PC-9 (cell line): ENCODE results near the gene ITPRIP. TPM values are rescaled to one million over a fixed set of nuclear protein-coding genes. Genes with fewer than 3 reads are reported as not detected.
A peak's percentile ranks its signal among the peaks of the same experiment; 100 is the strongest.

Experiments used
- BruUV-seq: library from RNA; stranded (reverse); fragments of 400-500 nt; replicated peaks from 2 replicates; lab custom pipeline; 2021; lab: Mats Ljungman, UMichigan
- CTCF ChIA-PET: fragments of 300-600 bp; sonication (Branson Sonifier 250); formaldehyde crosslinking; loops from one replicate; lab custom pipeline; 2022; ENCODE audit warnings: antibody characterized with exemption; lab: Charles Lee
- POLR2A ChIA-PET: fragments of 300-600 bp; sonication (Branson Sonifier 250); formaldehyde crosslinking; loops from one replicate; lab custom pipeline; 2022; ENCODE audit warnings: antibody characterized with exemption; ENCODE audit not compliant: unreplicated experiment; lab: Charles Lee
- DNase-seq, 2 experiments: peaks; one replicate each; pipeline versions ENCODE4 v3.0.0 to v3.0.0-alpha.2; 2015 to 2022; ENCODE audit warnings: mixed read lengths in 1 of 2
- H2AFZ ChIP-seq: fragments of 200-600 bp; sonication (generic); 2 replicates; pipeline ENCODE4 v1.8.1; 2017; ENCODE audit warnings: antibody characterized with exemption
- H3F3A ChIP-seq: fragments of 200-600 bp; sonication (generic); 2 replicates; pipeline ENCODE4 v1.8.1; 2017; ENCODE audit warnings: antibody characterized with exemption, mild to moderate bottlenecking, low read depth; ENCODE audit not compliant: insufficient read depth
- H3K27ac ChIP-seq: fragments of 200-600 bp; sonication (generic); 2 replicates; pipeline ENCODE4 v1.6.1; 2016; ENCODE audit warnings: mixed run types
- H3K27me3 ChIP-seq: fragments of 200-600 bp; sonication (generic); 2 replicates; pipeline ENCODE4 v1.6.1; 2016; ENCODE audit warnings: low read depth, mixed run types; ENCODE audit not compliant: insufficient read depth
- H3K36me3 ChIP-seq: fragments of 200-600 bp; sonication (generic); 2 replicates; pipeline ENCODE4 v1.6.1; 2016; ENCODE audit warnings: low read depth, mixed run types
- H3K4me1 ChIP-seq: fragments of 200-600 bp; sonication (generic); replicated peaks from 2 replicates; pipeline ENCODE4 v1.6.1; 2016; ENCODE audit warnings: mixed run types; ENCODE audit not compliant: insufficient read depth
- H3K4me2 ChIP-seq: fragments of 200-600 bp; sonication (generic); 2 replicates; pipeline ENCODE4 v1.6.1; 2017; ENCODE audit warnings: mixed run types
- H3K4me3 ChIP-seq: fragments of 200-600 bp; sonication (generic); 2 replicates; pipeline ENCODE4 v1.6.1; 2016; ENCODE audit warnings: mixed run types
- H3K79me2 ChIP-seq: fragments of 200-600 bp; sonication (generic); 2 replicates; pipeline ENCODE4 v1.6.1; 2017; ENCODE audit warnings: low read depth, mixed run types
- H3K9me2 ChIP-seq: fragments of 200-600 bp; sonication (generic); 2 replicates; pipeline ENCODE4 v1.8.1; 2017; ENCODE audit warnings: mild to moderate bottlenecking; ENCODE audit not compliant: insufficient read depth
- H3K9me3 ChIP-seq: fragments of 200-600 bp; sonication (generic); 2 replicates; pipeline ENCODE4 v1.8.1; 2016; ENCODE audit warnings: low read depth; ENCODE audit not compliant: insufficient read depth
- H4K20me1 ChIP-seq: fragments of 200-600 bp; sonication (generic); 2 replicates; pipeline ENCODE4 v1.8.1; 2017; ENCODE audit not compliant: insufficient read depth
- EZH2 ChIP-seq: fragments of 200-600 bp; sonication (generic); IDR thresholded peaks from 2 replicates; pipeline ENCODE4 v1.8.0; 2017; ENCODE audit warnings: antibody characterized with exemption, low read depth
- intact Hi-C: fragments of 100-400 bp; cut with micrococcal nuclease; formaldehyde crosslinking; loops from one replicate; pipeline ENCODE4 v1.10.0; 2022; ENCODE audit not compliant: unreplicated experiment
- total RNA-seq: library from RNA; stranded (reverse); gene quantifications from 2 replicates; pipeline ENCODE4 v1.2.3, GENCODE V29; 2021
- TF ChIP-seq, protein P1 (sequence below): fragments of 200-600 bp; sonication (generic); conservative IDR thresholded peaks from 2 replicates; pipeline ENCODE4 v1.6.1; 2017; ENCODE audit warnings: mixed run types, antibody characterized with exemption, mild to moderate bottlenecking, moderate library complexity

Gene ITPRIP
- total RNA-seq, 1 experiment from 2014 or later, result 6.7 TPM

DNA sequence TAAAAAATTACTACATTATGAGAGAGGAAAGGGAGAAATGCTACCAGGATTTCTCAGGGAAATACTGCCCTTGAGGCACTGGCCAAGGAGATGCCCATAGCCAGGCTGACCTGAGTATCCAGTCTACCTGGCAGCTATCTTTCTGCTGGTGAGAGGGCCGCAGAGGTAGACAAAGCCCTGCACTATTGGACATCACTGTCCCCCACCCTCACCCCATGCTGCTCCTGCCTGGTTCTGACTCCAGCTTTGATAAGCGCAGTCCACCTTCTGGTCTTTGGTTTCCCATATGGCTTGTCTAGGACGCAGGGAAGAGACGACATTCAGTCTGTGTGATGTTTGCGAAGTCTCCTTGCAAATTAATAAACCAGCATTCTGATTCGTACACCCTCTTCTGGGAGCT, 3.7 kb downstream of the ITPRIP start:
- no peaks in the 10 kb centered on the region for H4K20me1 ChIP-seq
- H3K9me2 ChIP-seq, result no peaks in the 10 kb centered on the region
- peak overlapping the region; percentile 94 for H3K27ac ChIP-seq
- intact Hi-C loops, result loop anchor here (10.0 kb wide), 1 partner anchor 440 kb away; no protein-coding TSS in a partner anchor
- no peaks in the 10 kb centered on the region for H3K9me3 ChIP-seq
- CTCF ChIA-PET, result interaction anchor here (0.6 kb wide), 1 partner anchor 28 kb away, joined by 4 read pairs; no protein-coding TSS in a partner anchor
- H3K4me2 ChIP-seq, result peak overlapping the region; percentile 92
- H2AFZ ChIP-seq, result no peak overlapping the region
- H3K4me3 ChIP-seq, result peak overlapping the region; percentile 92; the same call in 1 of the 2 replicates
- TF ChIP-seq EZH2, result no peak
- TF ChIP-seq, protein P1, sequence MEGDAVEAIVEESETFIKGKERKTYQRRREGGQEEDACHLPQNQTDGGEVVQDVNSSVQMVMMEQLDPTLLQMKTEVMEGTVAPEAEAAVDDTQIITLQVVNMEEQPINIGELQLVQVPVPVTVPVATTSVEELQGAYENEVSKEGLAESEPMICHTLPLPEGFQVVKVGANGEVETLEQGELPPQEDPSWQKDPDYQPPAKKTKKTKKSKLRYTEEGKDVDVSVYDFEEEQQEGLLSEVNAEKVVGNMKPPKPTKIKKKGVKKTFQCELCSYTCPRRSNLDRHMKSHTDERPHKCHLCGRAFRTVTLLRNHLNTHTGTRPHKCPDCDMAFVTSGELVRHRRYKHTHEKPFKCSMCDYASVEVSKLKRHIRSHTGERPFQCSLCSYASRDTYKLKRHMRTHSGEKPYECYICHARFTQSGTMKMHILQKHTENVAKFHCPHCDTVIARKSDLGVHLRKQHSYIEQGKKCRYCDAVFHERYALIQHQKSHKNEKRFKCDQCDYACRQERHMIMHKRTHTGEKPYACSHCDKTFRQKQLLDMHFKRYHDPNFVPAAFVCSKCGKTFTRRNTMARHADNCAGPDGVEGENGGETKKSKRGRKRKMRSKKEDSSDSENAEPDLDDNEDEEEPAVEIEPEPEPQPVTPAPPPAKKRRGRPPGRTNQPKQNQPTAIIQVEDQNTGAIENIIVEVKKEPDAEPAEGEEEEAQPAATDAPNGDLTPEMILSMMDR, result no peak
- peaks cover 60% of the 10 kb centered on the region for H3F3A ChIP-seq
- peaks cover 79% of the 10 kb centered on the region for H3K79me2 ChIP-seq
- POLR2A ChIA-PET, result no interaction called here
- H3K36me3 ChIP-seq, result no peaks in the 10 kb centered on the region
- DNase-seq, result no peak
- BruUV-seq, result no TSS peak
- H3K4me1 ChIP-seq, result peaks cover 77% of the 10 kb centered on the region
- no peaks in the 10 kb centered on the region for H3K27me3 ChIP-seq

DNA sequence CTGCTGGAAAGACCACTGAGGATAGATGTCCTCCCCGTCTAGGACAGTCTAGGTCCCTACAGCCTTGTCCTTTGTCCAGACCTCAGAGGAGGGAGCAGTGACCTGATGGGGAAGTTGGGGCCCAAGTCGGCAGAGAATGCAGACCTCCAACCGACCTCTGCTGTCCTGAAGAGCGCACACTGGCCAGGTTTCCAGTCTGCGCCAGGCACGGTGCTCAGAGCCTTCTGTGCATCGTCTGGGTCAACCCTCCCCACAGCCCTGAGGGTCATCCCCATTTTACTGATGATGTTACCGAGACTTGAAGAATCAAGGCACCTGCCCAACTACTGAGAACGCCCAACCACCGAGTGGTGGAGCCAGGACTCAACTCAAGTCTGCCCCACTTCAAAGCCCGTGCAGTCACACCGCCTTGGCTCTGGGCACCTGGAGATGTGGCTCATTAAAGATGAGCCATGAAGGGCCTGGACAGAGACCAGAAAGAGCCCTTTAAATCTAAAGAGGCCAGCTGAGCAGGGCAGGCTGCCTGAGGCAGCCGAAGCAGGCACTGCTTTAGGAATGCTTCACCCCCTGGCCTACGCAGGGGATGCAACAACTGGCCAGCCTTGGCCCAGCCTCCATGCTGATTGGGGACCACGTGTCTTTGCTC, 4.4 kb downstream of the ITPRIP start:
- DNase-seq, result no peak
- peak overlapping the region; percentile 92 for H3K4me2 ChIP-seq
- no peaks in the 10 kb centered on the region for H3K27me3 ChIP-seq
- H3K36me3 ChIP-seq, result no peaks in the 10 kb centered on the region
- no TSS peak for BruUV-seq
- H3K27ac ChIP-seq, result peak overlapping the region; percentile 94; the same call in 1 of the 2 replicates
- H2AFZ ChIP-seq, result no peak overlapping the region
- no peaks in the 10 kb centered on the region for H3K9me3 ChIP-seq
- no peaks in the 10 kb centered on the region for H3K9me2 ChIP-seq
- peaks cover 60% of the 10 kb centered on the region for H3F3A ChIP-seq
- intact Hi-C loops, result loop anchor here (10.0 kb wide), 1 partner anchor 439 kb away; no protein-coding TSS in a partner anchor
- H3K79me2 ChIP-seq, result peaks cover 81% of the 10 kb centered on the region
- H4K20me1 ChIP-seq, result no peaks in the 10 kb centered on the region
- POLR2A ChIA-PET, result no interaction called here
- CTCF ChIA-PET, result interaction anchor here (0.6 kb wide), 1 partner anchor 27 kb away, joined by 4 read pairs; no protein-coding TSS in a partner anchor
- TF ChIP-seq, protein P1, result no peak
- TF ChIP-seq EZH2, result no peak
- no peak overlapping the region for H3K4me3 ChIP-seq
- peaks cover 77% of the 10 kb centered on the region for H3K4me1 ChIP-seq

DNA sequence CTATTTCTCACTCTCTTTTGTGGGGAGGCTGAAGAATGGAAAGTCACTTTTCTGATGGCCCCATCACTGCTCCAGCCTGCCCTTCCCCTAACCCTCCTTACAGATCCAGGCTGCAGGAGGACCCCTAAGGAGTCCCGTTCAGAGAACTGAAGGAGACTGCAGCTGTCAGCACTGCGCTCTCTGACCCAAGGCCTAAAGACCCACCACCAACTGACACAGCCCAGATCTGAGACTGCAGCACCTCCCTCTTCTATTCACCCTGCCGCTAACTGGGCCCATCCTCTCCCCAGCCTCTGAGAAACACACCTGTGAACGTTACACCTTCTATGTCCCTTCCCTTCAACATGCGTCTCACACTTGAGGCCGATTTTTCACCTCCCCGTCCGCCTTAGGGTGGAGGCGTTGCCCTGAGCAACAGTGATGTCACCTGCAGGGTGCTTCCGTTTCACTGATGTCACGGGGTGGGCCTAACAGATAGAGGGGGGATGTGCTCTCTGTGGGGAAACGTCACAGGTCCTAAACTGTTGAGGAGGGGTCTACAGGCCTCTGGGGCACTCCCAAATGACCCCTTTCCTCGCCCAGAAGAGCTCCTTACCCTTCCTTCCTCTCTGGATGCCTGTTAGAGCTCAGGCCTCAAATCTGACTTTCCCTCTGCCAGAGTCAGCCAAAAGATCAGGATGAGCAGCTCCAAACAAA, 5.1 kb downstream of the ITPRIP start:
- CTCF ChIA-PET, result no interaction called here
- intact Hi-C loops, result loop anchor here (10.0 kb wide), 1 partner anchor 438 kb away; no protein-coding TSS in a partner anchor

More for the DNA sequence above, 5.1 kb downstream of the ITPRIP start:
- no TSS peak for BruUV-seq
- Histone ChIP-seq H2AFZ (no peak overlapping the region), H3K4me2 (peak overlapping the region; percentile 65), H3K27me3 (no peaks in the 10 kb centered on the region), H3K4me1 (peaks cover 84% of the 10 kb centered on the region), H3K27ac (peak overlapping the region; percentile 95; the same call in 1 of the 2 replicates), H3K4me3 (no peak overlapping the region), H3K79me2 (peaks cover 87% of the 10 kb centered on the region), H3F3A (peaks cover 66% of the 10 kb centered on the region), H3K36me3 (no peaks in the 10 kb centered on the region), H3K9me3 (no peaks in the 10 kb centered on the region), H3K9me2 (no peaks in the 10 kb centered on the region), H4K20me1 (no peaks in the 10 kb centered on the region)
- TF ChIP-seq, protein P1, result no peak
- no peak for TF ChIP-seq EZH2
- POLR2A ChIA-PET, result no interaction called here
- no peak for DNase-seq
